HG03439 (cell line): ENCODE results near the gene RHOBTB3.
"Not testable (repeated sequence)": the region's sequence is repeated elsewhere in the genome, so short reads cannot be mapped to it uniquely, and the experiment has no call there.

ENCODE experiments used
- ATAC-seq: cut with Tn5 transposase; IDR thresholded peaks from one replicate; pipeline ENCODE4 v1.9.1; 2021; ENCODE audit warnings: mild to moderate bottlenecking, moderate library complexity; ENCODE audit not compliant: unreplicated experiment

RHOBTB3 gene

GRCh38 chr5:95798545-95798944 lies 67.4 kb downstream of the RHOBTB3 start:
- no peak for ATAC-seq

- no peak for ATAC-seq
Observed at GRCh38 chr5:95799191-95799835, 68.2 kb downstream of the RHOBTB3 start.

- ATAC-seq: no peak
Observed at GRCh38 chr5:95800553-95800952, 69.4 kb downstream of the RHOBTB3 start.

DNA sequence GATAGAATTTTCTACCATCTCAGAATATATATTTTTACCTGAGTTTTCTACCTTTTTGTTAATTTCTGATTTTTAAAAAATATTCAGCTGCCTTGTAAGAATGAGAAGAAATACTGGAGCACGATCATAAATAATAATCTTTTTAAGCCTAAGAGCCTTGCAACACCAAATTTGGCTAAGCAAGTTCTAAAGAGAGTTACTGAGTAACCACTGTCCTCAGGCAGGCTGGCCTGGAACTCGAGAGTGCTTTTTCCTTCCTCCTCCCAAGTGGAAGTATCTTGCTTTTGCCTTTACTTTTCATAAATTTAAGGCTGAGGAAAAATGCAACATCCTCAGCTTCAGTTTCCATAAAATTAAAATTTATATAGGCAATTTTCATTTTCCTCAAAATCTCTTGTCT lies 70.4 kb downstream of the RHOBTB3 start:
- ATAC-seq: no peak

GRCh38 chr5:95801961-95802360 lies 70.8 kb downstream of the RHOBTB3 start:
- ATAC-seq: no peak

DNA sequence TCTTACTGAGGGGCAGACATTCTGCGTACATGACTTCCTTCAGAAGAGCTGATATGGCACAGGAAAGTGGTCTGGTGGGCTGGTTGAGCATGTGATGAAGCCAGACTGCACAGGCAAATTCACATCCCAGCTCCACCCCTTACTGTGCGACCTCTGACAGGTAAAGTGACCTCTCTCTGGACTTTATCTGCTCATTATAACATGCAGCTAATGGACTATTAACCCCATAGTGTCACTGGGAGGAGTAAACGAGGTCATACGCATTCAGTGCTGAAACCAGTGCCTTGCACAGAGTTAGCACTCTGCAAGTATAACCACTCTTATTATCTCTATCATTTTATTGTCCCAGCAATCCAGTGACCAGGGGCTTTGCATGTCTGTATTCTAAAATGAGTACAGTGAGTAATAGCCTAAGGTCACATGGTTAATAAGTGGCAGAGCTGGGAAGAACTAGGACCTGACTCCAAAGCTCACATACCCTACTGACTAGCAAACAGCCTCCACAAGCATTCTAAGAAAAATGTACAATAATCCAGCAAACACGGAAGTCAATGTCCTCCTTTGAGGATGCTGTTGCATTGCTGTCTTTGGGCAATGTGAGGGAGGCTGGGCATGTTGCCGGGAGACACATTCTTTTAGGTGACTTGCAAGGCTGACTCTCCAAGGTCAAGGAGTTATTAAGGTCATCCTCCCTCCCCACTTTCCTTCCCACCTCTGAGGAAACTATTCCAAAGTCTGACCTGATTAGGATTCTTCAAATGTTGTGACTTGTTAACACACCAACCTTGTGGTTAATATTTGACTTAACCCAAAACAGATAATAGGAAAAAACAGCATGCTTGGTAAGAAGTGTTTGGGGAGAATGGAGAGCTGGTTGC lies 72.4 kb downstream of the RHOBTB3 start:
- no peak for ATAC-seq

DNA sequence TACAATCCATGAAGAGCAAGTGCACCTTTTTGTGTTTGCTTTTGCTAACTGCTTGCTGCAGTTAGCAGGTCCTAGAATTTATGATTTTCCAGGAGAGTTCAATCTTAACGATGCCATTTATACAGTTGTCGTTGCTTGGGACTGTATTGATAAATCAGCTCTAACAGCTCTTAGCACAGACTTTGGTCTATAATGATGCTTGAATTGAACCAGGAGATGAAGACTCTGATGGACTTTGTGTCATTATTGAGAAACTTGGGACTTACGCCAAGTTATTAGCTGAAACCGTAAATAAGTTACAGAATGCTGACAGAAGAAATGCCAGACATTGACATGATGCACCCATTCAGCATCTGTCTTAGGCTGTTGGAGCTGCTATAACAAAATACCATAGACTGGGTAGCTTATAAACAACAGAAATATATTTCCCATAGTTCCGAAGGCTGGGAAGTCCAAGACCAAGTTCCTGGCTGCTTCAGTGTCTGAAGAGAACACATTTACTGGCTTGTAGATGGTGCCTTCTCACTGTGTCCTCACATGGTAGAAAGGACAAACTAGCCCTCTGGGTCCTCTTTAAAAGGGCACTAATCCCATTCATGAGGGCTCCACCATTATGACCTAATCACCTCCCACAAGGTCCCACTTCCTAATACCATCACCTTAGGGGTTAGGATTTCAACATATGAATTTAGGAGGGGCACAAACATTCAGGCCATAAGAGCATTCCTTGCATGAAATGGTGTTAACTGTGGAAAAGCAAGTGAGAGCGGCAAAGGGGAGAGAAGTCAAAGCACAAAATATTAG lies 73.8 kb downstream of the RHOBTB3 start:
- no peak for ATAC-seq

- ATAC-seq: no peak
Observed at GRCh38 chr5:95806687-95807086, 75.6 kb downstream of the RHOBTB3 start.

- ATAC-seq: peak; percentile 6
Observed at GRCh38 chr5:95808013-95808685, 77.0 kb downstream of the RHOBTB3 start.

DNA sequence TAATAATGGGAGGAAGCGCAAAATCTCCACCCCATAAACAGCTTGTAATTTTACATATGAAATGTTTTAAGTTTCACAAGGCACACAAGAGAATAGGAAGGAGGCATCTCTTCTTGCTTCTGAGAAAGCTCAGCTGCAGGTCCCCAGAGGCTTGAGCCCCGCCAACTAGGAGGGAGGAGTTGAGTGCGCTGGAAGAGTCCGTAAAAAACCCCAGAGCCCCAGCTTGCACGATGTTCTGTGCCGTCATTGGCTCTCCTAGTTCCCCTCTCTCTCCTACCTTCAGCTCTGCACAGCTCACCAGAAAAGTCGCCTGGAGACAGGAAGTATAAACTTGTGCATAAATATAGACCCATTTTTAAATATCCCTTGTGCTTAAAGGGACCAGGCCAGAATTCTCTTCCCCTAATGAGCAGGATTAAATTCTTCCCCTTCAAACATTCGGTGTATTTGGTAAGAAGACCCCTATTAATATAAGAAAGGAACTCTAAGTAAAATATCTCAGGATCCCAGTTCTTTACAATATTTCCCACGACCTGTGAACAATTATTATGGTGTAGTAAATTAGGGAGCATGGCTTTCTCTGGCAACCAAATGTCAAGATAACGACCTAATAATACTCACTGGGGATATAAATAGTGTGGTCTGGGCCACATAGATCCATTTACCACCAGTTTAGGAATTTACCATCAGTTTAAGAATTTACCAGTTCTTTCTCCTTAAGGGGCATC lies 77.7 kb downstream of the RHOBTB3 start:
- peak; percentile 99 for ATAC-seq

DNA sequence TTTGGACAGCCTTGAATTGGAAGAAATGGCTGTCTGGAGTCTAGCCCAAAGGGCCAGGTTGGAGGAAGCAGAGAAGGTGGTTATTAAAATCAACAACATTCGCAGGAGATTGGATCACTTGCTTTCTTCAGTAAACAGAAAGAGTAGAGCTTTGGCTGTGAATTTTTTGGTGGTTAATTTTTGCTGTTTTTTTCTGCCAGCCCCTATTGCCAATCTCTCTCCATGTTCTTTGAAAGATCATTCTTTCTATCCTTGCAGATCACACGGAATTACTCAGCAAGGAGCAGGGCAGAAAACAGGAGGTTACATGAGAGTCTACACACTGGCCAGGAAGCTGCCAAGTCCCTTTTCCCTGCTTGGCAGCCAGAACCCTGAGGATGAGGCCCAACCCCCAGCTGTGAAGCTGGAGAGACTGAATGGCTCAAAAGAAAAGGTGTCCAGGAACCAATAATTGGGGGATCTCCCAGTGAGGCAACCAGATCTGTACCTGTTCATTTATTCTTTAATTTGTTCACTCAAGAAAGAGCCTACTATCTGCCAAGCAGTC lies 78.4 kb downstream of the RHOBTB3 start:
- ATAC-seq: no peak

DNA sequence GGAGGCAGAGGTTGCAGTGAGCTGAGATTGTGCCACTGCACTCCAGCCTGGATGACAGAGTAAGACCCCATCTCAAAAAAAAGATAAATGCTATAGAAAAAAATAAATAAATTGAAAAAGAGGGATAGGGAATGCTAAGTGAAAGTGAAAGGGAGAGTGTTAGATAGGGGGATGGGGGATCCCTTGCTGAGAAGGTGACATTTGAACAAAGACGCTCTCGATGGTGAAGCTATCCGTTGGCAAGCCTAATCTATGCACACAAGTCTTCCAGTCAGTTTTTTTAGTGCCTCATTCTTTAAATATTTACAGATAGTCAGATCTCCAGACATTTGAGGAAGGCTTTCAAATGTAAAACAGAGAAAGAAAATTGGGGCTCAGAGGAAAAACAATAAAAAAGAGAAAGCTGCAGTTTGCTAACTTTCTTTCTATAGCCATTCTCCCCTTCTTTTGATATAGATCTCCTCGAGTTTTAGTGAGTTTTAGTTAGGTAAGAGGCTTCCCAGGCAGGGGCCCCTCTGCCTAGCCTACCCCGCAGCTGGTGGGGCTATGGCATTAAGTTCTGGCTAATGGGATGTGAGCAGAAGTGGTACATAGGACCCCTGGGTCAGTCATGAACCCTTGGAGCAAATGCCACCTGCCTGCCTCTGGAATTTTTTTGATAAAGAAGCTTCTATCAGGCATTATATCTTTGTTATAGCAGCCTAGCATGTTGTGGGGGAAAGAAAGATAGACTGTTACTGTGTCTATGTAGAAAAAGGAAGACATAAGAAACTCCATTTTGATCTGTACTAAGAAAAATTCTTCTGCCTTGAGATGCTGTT lies 79.4 kb downstream of the RHOBTB3 start:
- ATAC-seq: no peak

- not testable (repeated sequence) for ATAC-seq
Observed at GRCh38 chr5:95811126-95811423, 79.9 kb downstream of the RHOBTB3 start.

- not testable (repeated sequence) for ATAC-seq
Observed at GRCh38 chr5:95811461-95812073, 80.4 kb downstream of the RHOBTB3 start.

GRCh38 chr5:95812074-95812471 lies 80.9 kb downstream of the RHOBTB3 start:
- ATAC-seq: no peak

- ATAC-seq: not testable (repeated sequence)
Observed at GRCh38 chr5:95813035-95813434, 81.9 kb downstream of the RHOBTB3 start.

DNA sequence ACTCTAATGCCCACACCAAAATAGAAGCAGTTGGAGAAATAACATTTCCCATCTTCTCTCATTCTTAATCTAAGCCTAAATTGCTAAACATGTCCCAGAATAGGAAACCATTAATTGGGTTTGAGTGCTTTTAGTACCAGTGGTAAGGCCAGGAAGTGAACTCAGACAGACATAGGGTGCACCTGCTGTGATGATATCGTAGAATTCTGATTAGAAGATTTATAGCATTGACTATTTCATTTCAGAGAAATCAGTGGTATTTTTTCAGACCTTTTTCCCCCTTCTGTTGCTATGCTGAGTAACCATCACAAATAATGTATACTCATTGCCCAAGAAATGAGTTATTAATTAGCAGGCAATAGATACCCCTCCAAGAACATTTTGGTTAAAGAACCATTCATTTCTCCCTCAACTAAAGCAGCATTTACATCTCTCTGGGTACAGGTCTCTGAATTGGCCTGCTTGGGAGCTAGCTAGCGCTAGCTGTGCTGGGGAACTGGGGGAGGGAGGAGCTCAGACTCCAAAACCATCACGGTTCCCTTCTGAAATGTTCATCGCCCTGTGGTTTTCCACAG lies 84.1 kb downstream of the RHOBTB3 start:
- no peak for ATAC-seq

DNA sequence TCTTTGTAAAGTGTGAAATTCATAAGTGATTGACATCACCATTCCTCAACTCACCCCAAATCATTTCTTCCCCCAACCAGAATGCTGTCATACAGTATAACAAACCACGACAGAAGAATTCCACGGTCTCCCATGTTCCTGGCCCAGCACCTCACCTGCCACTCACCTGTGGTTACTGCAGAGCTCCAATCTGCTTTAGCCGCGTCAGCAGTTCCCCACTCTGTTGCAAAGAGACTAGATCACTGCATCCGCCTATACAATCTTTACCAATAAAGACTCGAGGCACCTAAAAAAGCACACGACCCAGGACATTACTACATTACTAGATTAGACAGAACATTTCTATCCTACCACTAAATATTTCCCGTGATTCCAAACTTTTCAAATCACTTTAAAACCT lies 85.2 kb downstream of the RHOBTB3 start:
- no peak for ATAC-seq

- ATAC-seq: no peak
Observed at GRCh38 chr5:95816776-95817175, 85.6 kb downstream of the RHOBTB3 start.
